Jurkat, Clone E6-1 (cell line): ENCODE measurements around the gene BAG1. TPM values are rescaled to one million over a fixed set of nuclear protein-coding genes. Genes with fewer than 3 reads are reported as not detected.

Experiments
- DNase-seq: peaks from one replicate; pipeline ENCODE4 v3.0.0-alpha.2; 2011; ENCODE audit warnings: low read depth, low spot score
- H3K4me3 ChIP-seq: 2 replicates; pipeline ENCODE4 v1.5.1; 2011; ENCODE audit warnings: mild to moderate bottlenecking, low read length, control low read depth, moderate library complexity
- polyA plus RNA-seq: library from polyadenylated mRNA; unstranded; fragments of >200 nt; gene quantifications from one replicate; pipeline ENCODE4 v1.2.1, GENCODE V29; 2012; ENCODE audit warnings: missing spikeins; ENCODE audit not compliant: insufficient read length, insufficient read depth

Gene BAG1
- 91.6 TPM for polyA plus RNA-seq

GRCh38 chr9:33264473-33265177, at the start of gene BAG1, which contains the start of gene CHMP5:
TSS of gene BAG1 (minus strand) at chr9:33264708.
TSS of gene CHMP5 (plus strand) at chr9:33265049. CDS start at chr9:33265079, 30 bp downstream.
- DNase-seq, result peak; percentile 98

GRCh38 chr9:33311953-33312352, 47.4 kb upstream of the BAG1 start:
- DNase-seq, result no peak

More at GRCh38 chr9:33264473-33265177, at the start of gene BAG1, which contains the start of gene CHMP5:
- H3K4me3 ChIP-seq, result peak within 1 kb of the TSS; percentile 96

GRCh38 chr9:33310748-33311147, 46.2 kb upstream of the BAG1 start:
- DNase-seq, result no peak
- H3K4me3 ChIP-seq, result no peak overlapping the region

More at GRCh38 chr9:33311953-33312352, 47.4 kb upstream of the BAG1 start:
- no peak overlapping the region for H3K4me3 ChIP-seq

- no peak overlapping the region for H3K4me3 ChIP-seq
- no peak for DNase-seq
These were observed 45.4 kb upstream of the BAG1 start for GRCh38 chr9:33309903-33310302.

- no peak overlapping the region for H3K4me3 ChIP-seq
- DNase-seq, result no peak
These were observed 42.6 kb upstream of the BAG1 start for GRCh38 chr9:33307067-33307466.

- no peak for DNase-seq
- H3K4me3 ChIP-seq, result no peak overlapping the region
These were observed 41.5 kb upstream of the BAG1 start for GRCh38 chr9:33306037-33306436.

- DNase-seq, result no peak
- no peak overlapping the region for H3K4me3 ChIP-seq
These were observed 39.9 kb upstream of the BAG1 start for GRCh38 chr9:33304362-33304761.

- no peak overlapping the region for H3K4me3 ChIP-seq
- DNase-seq, result no peak
These were observed 36.0 kb upstream of the BAG1 start for GRCh38 chr9:33300546-33300945.

GRCh38 chr9:33297432-33297831, 32.9 kb upstream of the BAG1 start:
- DNase-seq, result peak; percentile 87
- no peak overlapping the region for H3K4me3 ChIP-seq

GRCh38 chr9:33295571-33295970, 31.1 kb upstream of the BAG1 start:
- no peak overlapping the region for H3K4me3 ChIP-seq
- DNase-seq, result no peak

- no peak for DNase-seq
- H3K4me3 ChIP-seq, result no peak overlapping the region
These were observed 30.3 kb upstream of the BAG1 start for GRCh38 chr9:33294670-33295432.

GRCh38 chr9:33293782-33294181, 29.3 kb upstream of the BAG1 start:
- H3K4me3 ChIP-seq, result no peak overlapping the region
- no peak for DNase-seq

GRCh38 chr9:33291901-33292300, 27.4 kb upstream of the BAG1 start:
- no peak overlapping the region for H3K4me3 ChIP-seq
- no peak for DNase-seq

GRCh38 chr9:33291031-33291397, 26.5 kb upstream of the BAG1 start:
- peak overlapping the region; percentile 99 for H3K4me3 ChIP-seq
- peak; percentile 27 for DNase-seq

GRCh38 chr9:33290247-33291030, 25.9 kb upstream of the BAG1 start, which contains the start of gene NFX1:
TSS of gene NFX1 (plus strand) at chr9:33290516. CDS start at chr9:33290573, 57 bp downstream.
- peak within 1 kb of the TSS; percentile 99 for H3K4me3 ChIP-seq
- DNase-seq, result peak; percentile 99

GRCh38 chr9:33289936-33290246, 25.4 kb upstream of the BAG1 start:
- peak overlapping the region; percentile 99 for H3K4me3 ChIP-seq
- no peak for DNase-seq

- DNase-seq, result no peak
- H3K4me3 ChIP-seq, result peak overlapping the region; percentile 99
These were observed 25.0 kb upstream of the BAG1 start for GRCh38 chr9:33289496-33289895.

GRCh38 chr9:33288828-33289483, 24.4 kb upstream of the BAG1 start:
- DNase-seq, result no peak
- peak overlapping the region; percentile 99 for H3K4me3 ChIP-seq

GRCh38 chr9:33288235-33288634, 23.7 kb upstream of the BAG1 start:
- DNase-seq, result no peak
- H3K4me3 ChIP-seq, result no peak overlapping the region
